ENCODE measurements around the gene PLXNB3.
"Not testable (repeated sequence)": the region's sequence is repeated elsewhere in the genome, so short reads cannot be mapped to it uniquely, and the experiment has no call there.

GRCh38 chrX:153743468-153744209 lies 20.4 kb upstream of the PLXNB3 start:
- not testable (repeated sequence) for TF ChIP-seq CTCF (IDR thresholded peaks at IDR 0.05); REST (IDR thresholded peaks at IDR 0.05; ENCODE audit: insufficient read depth in 1 of 2, low read depth in 2 of 2, low read length in 1 of 2)
